ENCODE results near the gene CACNA1A. TPM values are rescaled to one million over a fixed set of nuclear protein-coding genes. Genes with fewer than 3 reads are reported as not detected.

The CACNA1A gene
- total and polyA plus RNA-seq, 2 experiments from 2014 or later: 3.0 to 8.5 TPM

DNA sequence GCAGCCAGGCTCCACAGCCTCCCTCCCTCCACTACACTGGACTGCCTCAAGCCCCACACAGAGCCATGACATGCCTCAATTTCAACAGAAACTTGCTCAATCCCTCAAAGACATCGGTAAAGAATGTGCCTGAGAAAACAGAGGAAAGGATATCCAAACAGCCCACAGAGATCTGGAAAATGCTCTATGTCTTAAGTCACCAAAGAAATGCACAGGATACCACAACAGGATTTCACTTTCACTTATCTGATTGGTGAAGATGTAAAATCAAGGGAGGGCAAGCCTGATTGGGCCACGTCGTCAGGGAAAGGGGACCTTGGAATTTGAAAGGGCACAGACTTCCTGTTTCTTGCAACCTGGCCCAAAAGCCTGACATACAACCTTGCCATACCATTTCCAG, 14.2 kb downstream of the CACNA1A start:
- TF ChIP-seq EZH2phosphoT487 (IDR thresholded peaks at IDR 0.05; ENCODE audit: insufficient read depth, low read depth): no peak
- TF ChIP-seq EZH2 (IDR thresholded peaks at IDR 0.05; ENCODE audit: insufficient read depth, poor library complexity, severe bottlenecking): no peak
- Histone ChIP-seq H3K27ac (peak overlapping the region; percentile 65), H3K9ac (no peak overlapping the region), H2AFZ (no peak overlapping the region), H3K4me2 (ENCODE audit: unreplicated experiment) (peak overlapping the region; percentile 70), H3K9me3 (ENCODE audit: low read depth) (no peaks in the 10 kb centered on the region), H3K9me2 (ENCODE audit: insufficient read depth) (no peaks in the 10 kb centered on the region), H3F3A (ENCODE audit: insufficient read depth) (peaks cover 17% of the 10 kb centered on the region; the same call in 1 of the 2 replicates), H4K20me1 (ENCODE audit: insufficient read depth) (no peaks in the 10 kb centered on the region), H3K4me1 (ENCODE audit: insufficient read depth) (peaks cover 14% of the 10 kb centered on the region), H3K79me2 (ENCODE audit: insufficient read depth) (peaks cover 7% of the 10 kb centered on the region; the same call in 1 of the 2 replicates), H3K36me3 (ENCODE audit: low read depth) (no peaks in the 10 kb centered on the region), H3K4me3 (no peak overlapping the region), H3K27me3 (replicated peaks; ENCODE audit: insufficient read depth) (no peaks in the 10 kb centered on the region)
- in situ Hi-C loops (cut with MboI): no loop called here
- WGBS, 2 experiments (ENCODE audit: low coverage in 1 of 2, low lambda C conversion rate in 2 of 2, missing lambda C conversion rate in 2 of 2): 4 to 5% methylated on average over 3 of the region's 3 CpGs
- DNase-seq: peak; percentile 89

- DNase-seq: no peak
- Histone ChIP-seq H3K4me1 (ENCODE audit: insufficient read depth) (peaks cover 14% of the 10 kb centered on the region), H3K9me2 (ENCODE audit: insufficient read depth) (no peaks in the 10 kb centered on the region), H3K36me3 (ENCODE audit: low read depth) (no peaks in the 10 kb centered on the region), H3K9ac (no peak overlapping the region), H3F3A (ENCODE audit: insufficient read depth) (peaks cover 11% of the 10 kb centered on the region; the same call in 1 of the 2 replicates), H3K27ac (no peak overlapping the region), H4K20me1 (ENCODE audit: insufficient read depth) (no peaks in the 10 kb centered on the region), H3K9me3 (ENCODE audit: low read depth) (no peaks in the 10 kb centered on the region), H3K4me3 (no peak overlapping the region), H3K4me2 (ENCODE audit: unreplicated experiment) (no peak overlapping the region), H3K27me3 (replicated peaks; ENCODE audit: insufficient read depth) (no peaks in the 10 kb centered on the region), H3K79me2 (ENCODE audit: insufficient read depth) (no peaks in the 10 kb centered on the region), H2AFZ (no peak overlapping the region)
- no peak for TF ChIP-seq EZH2 (IDR thresholded peaks at IDR 0.05; ENCODE audit: insufficient read depth, poor library complexity, severe bottlenecking)
- no peak for TF ChIP-seq EZH2phosphoT487 (IDR thresholded peaks at IDR 0.05; ENCODE audit: insufficient read depth, low read depth)
- WGBS, 2 experiments (ENCODE audit: low coverage in 1 of 2, low lambda C conversion rate in 2 of 2, missing lambda C conversion rate in 2 of 2): 36 to 50% methylated on average over 1 of the region's 1 CpG
- in situ Hi-C loops (cut with MboI): no loop called here
Measured at GRCh38 chr19:13487985-13488384, 18.3 kb downstream of the CACNA1A start.

- Histone ChIP-seq H3K27me3 (replicated peaks; ENCODE audit: insufficient read depth) (no peaks in the 10 kb centered on the region), H3K27ac (no peak overlapping the region), H4K20me1 (ENCODE audit: insufficient read depth) (no peaks in the 10 kb centered on the region), H3K79me2 (ENCODE audit: insufficient read depth) (no peaks in the 10 kb centered on the region), H3K4me1 (ENCODE audit: insufficient read depth) (no peaks in the 10 kb centered on the region), H3K36me3 (ENCODE audit: low read depth) (no peaks in the 10 kb centered on the region), H3K4me3 (no peak overlapping the region), H2AFZ (no peak overlapping the region), H3K9ac (no peak overlapping the region), H3K4me2 (ENCODE audit: unreplicated experiment) (no peak overlapping the region), H3K9me3 (ENCODE audit: low read depth) (no peaks in the 10 kb centered on the region), H3F3A (ENCODE audit: insufficient read depth) (no peaks in the 10 kb centered on the region), H3K9me2 (ENCODE audit: insufficient read depth) (no peaks in the 10 kb centered on the region)
- TF ChIP-seq EZH2phosphoT487 (IDR thresholded peaks at IDR 0.05; ENCODE audit: insufficient read depth, low read depth): no peak
- in situ Hi-C loops (cut with MboI): no loop called here
- 65 to 66% methylated on average over 1 of the region's 1 CpG for WGBS, 2 experiments (ENCODE audit: low coverage in 1 of 2, low lambda C conversion rate in 2 of 2, missing lambda C conversion rate in 2 of 2)
- no peak for DNase-seq
Measured at GRCh38 chr19:13484166-13484565, 22.1 kb downstream of the CACNA1A start.

DNA sequence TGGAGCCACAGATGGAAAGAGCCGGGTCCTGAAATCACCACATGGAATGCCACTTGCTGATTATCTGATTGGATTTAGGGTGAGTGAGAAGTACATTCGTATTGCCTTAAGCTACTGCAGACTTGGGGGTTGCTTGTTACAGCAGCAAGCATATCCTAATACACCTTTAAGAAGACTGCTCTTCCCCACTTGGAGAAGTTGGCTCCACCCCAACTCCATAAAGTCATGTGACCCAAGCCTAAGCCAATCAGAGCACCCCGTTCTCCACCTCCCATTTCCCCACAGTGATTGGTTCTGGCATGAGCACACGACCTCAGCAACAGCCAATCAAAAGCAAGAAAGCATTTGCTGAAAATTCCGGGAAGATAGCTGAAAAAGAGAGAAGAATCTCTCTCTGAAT, 23.1 kb downstream of the CACNA1A start:
- Histone ChIP-seq H3K9me2 (ENCODE audit: insufficient read depth) (no peaks in the 10 kb centered on the region), H3K79me2 (ENCODE audit: insufficient read depth) (no peaks in the 10 kb centered on the region), H2AFZ (no peak overlapping the region), H3K9me3 (ENCODE audit: low read depth) (no peaks in the 10 kb centered on the region), H3K9ac (no peak overlapping the region), H3K4me3 (no peak overlapping the region), H3K4me2 (ENCODE audit: unreplicated experiment) (no peak overlapping the region), H3K4me1 (ENCODE audit: insufficient read depth) (no peaks in the 10 kb centered on the region), H4K20me1 (ENCODE audit: insufficient read depth) (no peaks in the 10 kb centered on the region), H3K36me3 (ENCODE audit: low read depth) (no peaks in the 10 kb centered on the region), H3F3A (ENCODE audit: insufficient read depth) (no peaks in the 10 kb centered on the region), H3K27ac (no peak overlapping the region), H3K27me3 (replicated peaks; ENCODE audit: insufficient read depth) (no peaks in the 10 kb centered on the region)
- no peak for DNase-seq
- in situ Hi-C loops (cut with MboI): no loop called here
- TF ChIP-seq EZH2 (IDR thresholded peaks at IDR 0.05; ENCODE audit: insufficient read depth, poor library complexity, severe bottlenecking) (no peak), EZH2phosphoT487 (IDR thresholded peaks at IDR 0.05; ENCODE audit: insufficient read depth, low read depth) (no peak)
- 52 to 53% methylated on average over 5 of the region's 5 CpGs for WGBS, 2 experiments (ENCODE audit: low coverage in 1 of 2, low lambda C conversion rate in 2 of 2, missing lambda C conversion rate in 2 of 2)

- no peak overlapping the region for H3K27ac ChIP-seq
- DNase-seq: no peak
- H3K4me3 ChIP-seq: no peak overlapping the region
- H3K27me3 ChIP-seq (replicated peaks; ENCODE audit: insufficient read depth): no peaks in the 10 kb centered on the region
- 65 to 70% methylated on average over 2 of the region's 2 CpGs for WGBS, 2 experiments (ENCODE audit: low coverage in 1 of 2, low lambda C conversion rate in 2 of 2, missing lambda C conversion rate in 2 of 2)
- H3K9ac ChIP-seq: no peak overlapping the region
- TF ChIP-seq EZH2phosphoT487 (IDR thresholded peaks at IDR 0.05; ENCODE audit: insufficient read depth, low read depth): no peak
- no peak for TF ChIP-seq EZH2 (IDR thresholded peaks at IDR 0.05; ENCODE audit: insufficient read depth, poor library complexity, severe bottlenecking)
- H2AFZ ChIP-seq: no peak overlapping the region
- no peaks in the 10 kb centered on the region for H4K20me1 ChIP-seq (ENCODE audit: insufficient read depth)
- no peak overlapping the region for H3K4me2 ChIP-seq (ENCODE audit: unreplicated experiment)
- no peaks in the 10 kb centered on the region for H3K79me2 ChIP-seq (ENCODE audit: insufficient read depth)
- in situ Hi-C loops (cut with MboI): no loop called here
- no peaks in the 10 kb centered on the region for H3K36me3 ChIP-seq (ENCODE audit: low read depth)
- no peaks in the 10 kb centered on the region for H3K4me1 ChIP-seq (ENCODE audit: insufficient read depth)
- no peaks in the 10 kb centered on the region for H3K9me2 ChIP-seq (ENCODE audit: insufficient read depth)
- H3F3A ChIP-seq (ENCODE audit: insufficient read depth): no peaks in the 10 kb centered on the region
- H3K9me3 ChIP-seq (ENCODE audit: low read depth): no peaks in the 10 kb centered on the region
Measured at GRCh38 chr19:13478576-13478975, 27.7 kb downstream of the CACNA1A start.

Data from GM23248 (cell line).